Stimulated activated effector memory CD8-positive, alpha-beta T cell treated with anti-CD3 and anti-CD28 coated beads, Interleukin-12 subunit alpha, Interleukin-12 subunit beta, amount 100 ng/mL, for 72 hours (primary cell): ENCODE measurements around the gene ZNF654.
"Not testable (repeated sequence)": the region's sequence is repeated elsewhere in the genome, so short reads cannot be mapped to it uniquely, and the experiment has no call there.

Source experiments
- ATAC-seq: fragments of 150-1000 bp; cut with Tn5 transposase; 2 replicates; pipeline ENCODE4 v1.10.0; 2021
- DNase-seq, 2 donors: peaks; one replicate each; pipeline ENCODE4 v3.0.0; 2021 to 2022; ENCODE audit warnings: low spot score in 2 of 2
- H3K27ac Mint-ChIP-seq: one replicate; pipeline ENCODE4 v1.8.0; 2022; ENCODE audit warnings: mild to moderate bottlenecking, mixed read lengths
- H3K36me3 Mint-ChIP-seq: one replicate; pipeline ENCODE4 v1.8.0; 2022; ENCODE audit warnings: mild to moderate bottlenecking, mixed read lengths
- H3K4me1 Mint-ChIP-seq: one replicate; pipeline ENCODE4 v1.8.0; 2022; ENCODE audit warnings: mixed read lengths
- H3K4me3 Mint-ChIP-seq: one replicate; pipeline ENCODE4 v1.8.0; 2022; ENCODE audit warnings: mild to moderate bottlenecking, mixed read lengths
- H3K9me3 Mint-ChIP-seq: one replicate; pipeline ENCODE4 v1.8.0; 2022; ENCODE audit warnings: mixed read lengths

The ZNF654 gene

DNA sequence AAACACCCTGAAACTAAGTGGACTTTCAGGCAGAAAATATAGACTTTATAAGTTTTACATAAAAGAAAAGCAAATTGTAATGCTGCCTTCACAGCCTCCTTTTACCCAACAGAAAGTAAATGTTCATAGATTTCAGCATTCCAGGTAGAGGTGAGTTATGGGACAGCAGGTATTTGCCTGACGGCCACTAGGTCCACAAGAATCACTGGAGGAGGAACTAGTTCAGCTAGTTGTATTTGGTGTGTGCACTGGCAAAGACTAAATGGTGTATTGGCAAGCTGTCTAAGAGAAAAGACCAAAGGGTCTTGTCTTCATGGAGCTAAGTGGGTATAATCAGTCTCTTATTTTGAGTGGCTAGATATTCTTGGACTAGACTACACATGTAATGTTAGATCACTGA, 34.2 kb downstream of the ZNF654 start:
- H3K27ac Mint-ChIP-seq, result no peak overlapping the region
- peaks cover 6% of the 10 kb centered on the region for H3K9me3 Mint-ChIP-seq
- no peak overlapping the region for H3K4me3 Mint-ChIP-seq
- peaks cover 52% of the 10 kb centered on the region for H3K36me3 Mint-ChIP-seq
- DNase-seq, result no peak
- H3K4me1 Mint-ChIP-seq, result peaks cover 25% of the 10 kb centered on the region
- no peak for ATAC-seq

DNA sequence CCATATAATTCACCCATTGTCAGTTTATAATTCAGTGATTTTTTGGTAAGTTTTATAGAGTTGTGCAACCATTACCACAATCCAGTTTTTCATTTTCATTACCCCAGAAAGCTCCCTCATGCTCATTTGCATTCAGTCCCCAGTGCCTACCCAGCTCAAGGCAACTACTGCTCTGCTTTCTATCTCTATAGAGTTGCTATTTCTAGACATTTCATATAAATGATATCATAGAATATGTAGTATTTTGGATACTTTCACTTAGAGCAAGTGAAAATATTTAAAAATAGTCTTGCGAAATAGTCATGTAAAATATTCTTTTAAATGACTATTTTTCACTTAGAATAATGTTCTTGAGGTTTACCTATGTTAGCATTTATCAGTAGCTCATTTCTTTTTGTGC, 42.1 kb downstream of the ZNF654 start:
- DNase-seq, result no peak
- Mint-ChIP-seq H3K4me3 (no peak overlapping the region), H3K4me1 (peaks cover 20% of the 10 kb centered on the region), H3K9me3 (peaks cover 10% of the 10 kb centered on the region), H3K36me3 (peaks cover 39% of the 10 kb centered on the region), H3K27ac (no peak overlapping the region)
- ATAC-seq, result no peak

- Mint-ChIP-seq H3K27ac (no peak overlapping the region), H3K4me3 (no peak overlapping the region), H3K4me1 (peaks cover 18% of the 10 kb centered on the region), H3K9me3 (peaks cover 4% of the 10 kb centered on the region), H3K36me3 (peaks cover 29% of the 10 kb centered on the region)
- ATAC-seq, result no peak
- DNase-seq, result no peak
Observed at GRCh38 chr3:88105325-88105724, 46.3 kb downstream of the ZNF654 start.

- H3K36me3 Mint-ChIP-seq, result peaks cover 53% of the 10 kb centered on the region
- no peak overlapping the region for H3K27ac Mint-ChIP-seq
- ATAC-seq (no peak), DNase-seq (no peak)
- peaks cover 26% of the 10 kb centered on the region for H3K4me1 Mint-ChIP-seq
- no peaks in the 10 kb centered on the region for H3K9me3 Mint-ChIP-seq
- no peak overlapping the region for H3K4me3 Mint-ChIP-seq
Observed at GRCh38 chr3:88112289-88112688, 53.2 kb downstream of the ZNF654 start.

DNA sequence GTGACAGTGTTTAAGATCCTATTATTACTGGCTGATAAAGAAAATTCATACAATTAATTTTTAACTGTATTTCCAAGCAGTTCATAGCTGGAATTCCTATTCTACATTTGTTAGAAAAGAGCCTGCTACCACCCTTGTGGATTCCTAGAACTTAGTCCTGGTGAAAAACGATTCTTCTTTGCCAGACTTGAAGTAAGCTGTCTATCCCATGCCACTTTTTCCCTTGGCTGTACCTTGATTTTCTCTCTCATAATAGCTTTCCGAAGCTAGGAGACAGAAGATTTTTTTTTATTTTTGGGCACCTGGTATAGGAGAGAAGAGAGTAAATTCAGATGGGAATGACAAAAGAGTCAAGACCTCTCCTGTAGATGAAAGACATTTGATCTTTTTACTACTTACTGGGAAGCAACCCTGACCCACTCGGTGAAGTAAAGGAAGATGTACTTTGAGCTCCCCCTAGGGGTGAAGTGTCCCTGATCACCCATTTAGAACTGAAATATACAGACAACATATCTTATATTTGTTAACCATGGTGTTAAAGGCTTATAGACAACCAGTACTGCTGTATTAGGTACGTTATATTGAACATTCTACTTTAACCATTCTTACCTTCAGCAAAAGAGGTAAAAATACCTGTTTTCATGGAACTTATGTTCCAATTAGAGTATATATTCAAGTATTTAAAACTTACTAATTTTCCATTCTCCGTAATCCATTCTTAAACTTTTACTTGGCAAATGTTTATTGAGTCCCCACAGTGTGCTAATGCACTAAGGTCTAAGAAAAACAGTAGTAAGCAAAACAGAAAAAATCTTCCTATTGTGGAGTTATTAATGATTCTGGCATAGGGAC, 54.5 kb downstream of the ZNF654 start:
- Mint-ChIP-seq H3K4me1 (peaks cover 30% of the 10 kb centered on the region), H3K27ac (no peak overlapping the region), H3K36me3 (peaks cover 58% of the 10 kb centered on the region), H3K9me3 (no peaks in the 10 kb centered on the region), H3K4me3 (no peak overlapping the region)
- ATAC-seq (peak; percentile 79), DNase-seq (peak; percentile 36 to 68)

DNA sequence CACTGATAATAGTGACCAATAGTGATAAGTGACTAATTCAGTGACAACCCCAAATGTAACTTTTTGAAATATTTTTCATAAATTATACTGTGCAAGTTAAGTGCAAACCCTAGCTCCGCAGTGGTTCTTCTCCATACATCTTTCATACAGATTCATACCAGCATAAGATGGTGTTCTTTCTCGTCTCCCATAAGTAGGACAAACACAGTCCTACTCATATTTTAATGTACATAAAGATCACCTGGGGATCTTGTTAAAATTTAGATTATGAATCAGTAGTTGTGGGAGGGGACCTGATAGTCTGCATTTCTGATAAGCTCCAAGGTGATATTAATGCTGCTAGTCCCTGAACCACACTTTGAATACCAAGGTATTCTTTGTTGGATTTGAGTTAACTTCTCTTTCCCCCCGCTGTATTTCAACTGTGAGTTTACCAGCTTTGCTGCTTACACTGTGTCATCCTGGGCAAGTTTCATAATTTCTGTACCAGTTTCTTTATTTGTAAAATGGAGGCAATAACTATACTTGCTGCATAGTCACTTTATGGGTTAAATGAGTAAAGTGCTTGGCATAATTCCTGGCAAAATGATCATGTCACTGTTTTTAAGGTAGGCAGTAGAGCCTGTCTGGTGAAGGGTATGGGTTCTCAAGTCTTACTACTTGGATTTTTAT, 56.0 kb downstream of the ZNF654 start:
- Mint-ChIP-seq H3K27ac (peak overlapping the region; percentile 79), H3K4me1 (peaks cover 24% of the 10 kb centered on the region), H3K4me3 (no peak overlapping the region), H3K9me3 (no peaks in the 10 kb centered on the region), H3K36me3 (peaks cover 59% of the 10 kb centered on the region)
- peak; percentile 96 for ATAC-seq
- no peak for DNase-seq

DNA sequence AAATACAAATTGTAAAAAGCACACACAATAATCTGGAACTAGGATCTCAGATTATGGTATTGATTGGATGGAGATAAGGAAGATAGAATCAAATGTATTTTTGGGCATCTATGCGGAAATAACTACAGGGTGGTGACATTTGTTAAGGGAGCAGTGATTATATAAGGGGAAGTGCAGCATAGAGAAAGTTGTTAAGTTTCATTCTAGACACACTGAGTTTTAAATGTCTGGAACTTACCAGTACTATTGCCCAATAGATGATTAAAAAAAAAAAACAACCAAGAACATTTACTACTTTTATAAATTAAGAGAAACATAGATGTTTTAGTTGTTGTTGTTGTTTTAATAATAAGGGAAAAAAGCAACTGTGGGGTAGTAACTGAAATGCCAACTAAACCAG, 58.6 kb downstream of the ZNF654 start:
- H3K9me3 Mint-ChIP-seq, result no peaks in the 10 kb centered on the region
- H3K27ac Mint-ChIP-seq, result no peak overlapping the region
- peaks cover 58% of the 10 kb centered on the region for H3K36me3 Mint-ChIP-seq
- H3K4me3 Mint-ChIP-seq, result no peak overlapping the region
- ATAC-seq (no peak), DNase-seq (no peak)
- H3K4me1 Mint-ChIP-seq, result peaks cover 37% of the 10 kb centered on the region

DNA sequence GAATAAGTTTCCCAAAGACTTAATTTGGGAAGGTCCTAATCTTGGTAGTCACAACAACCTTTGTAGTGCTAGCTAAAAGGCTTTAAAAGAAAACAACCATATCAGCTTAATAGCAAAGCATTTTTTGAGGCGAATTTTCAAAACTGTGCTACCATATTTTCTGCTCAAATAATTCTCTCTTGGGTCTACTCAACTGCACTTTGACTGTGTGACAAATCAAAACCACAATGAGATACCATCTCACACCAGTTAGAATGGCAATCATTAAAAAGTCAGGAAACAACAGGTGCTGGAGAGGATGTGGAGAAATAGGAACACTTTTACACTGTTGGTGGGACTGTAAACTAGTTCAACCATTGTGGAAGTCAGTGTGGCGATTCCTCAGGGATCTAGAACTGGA, 59.5 kb downstream of the ZNF654 start:
- H3K9me3 Mint-ChIP-seq, H3K4me3 Mint-ChIP-seq, ATAC-seq, H3K27ac Mint-ChIP-seq, DNase-seq: not testable (repeated sequence)
- H3K4me1 Mint-ChIP-seq, result peaks cover 37% of the 10 kb centered on the region
- peaks cover 49% of the 10 kb centered on the region for H3K36me3 Mint-ChIP-seq

GRCh38 chr3:88123526-88123925, 64.5 kb downstream of the ZNF654 start:
- ATAC-seq, result no peak
- H3K9me3 Mint-ChIP-seq, result no peaks in the 10 kb centered on the region
- H3K4me1 Mint-ChIP-seq, result peaks cover 24% of the 10 kb centered on the region
- peaks cover 23% of the 10 kb centered on the region for H3K36me3 Mint-ChIP-seq
- DNase-seq, result no peak
- H3K27ac Mint-ChIP-seq, result no peak overlapping the region
- no peak overlapping the region for H3K4me3 Mint-ChIP-seq

DNA sequence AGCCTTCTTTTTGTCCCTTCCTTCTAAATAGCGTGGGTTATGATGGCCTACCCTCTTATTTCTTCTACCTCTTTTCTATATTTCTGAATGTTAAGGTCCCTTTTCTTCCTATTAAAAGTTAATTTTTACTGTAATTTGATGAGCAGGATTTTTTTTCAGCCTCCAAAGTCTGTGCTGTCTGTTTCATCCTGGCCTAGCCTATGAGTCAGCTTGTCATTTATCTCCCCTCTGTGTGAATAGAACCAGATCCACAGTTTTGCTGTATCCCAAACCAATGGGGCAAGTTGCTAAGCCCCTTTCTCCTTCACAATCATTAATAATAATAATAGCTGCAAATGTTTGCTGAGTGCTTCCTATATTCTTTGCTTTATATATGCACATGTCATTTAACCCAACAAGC, 72.6 kb downstream of the ZNF654 start:
- Mint-ChIP-seq H3K27ac (no peak overlapping the region), H3K9me3 (no peaks in the 10 kb centered on the region), H3K4me3 (no peak overlapping the region), H3K4me1 (peaks cover 20% of the 10 kb centered on the region), H3K36me3 (peaks cover 75% of the 10 kb centered on the region)
- DNase-seq, result no peak
- ATAC-seq, result no peak

GRCh38 chr3:88132894-88133293, 73.8 kb downstream of the ZNF654 start:
- Mint-ChIP-seq H3K36me3 (peaks cover 77% of the 10 kb centered on the region), H3K4me3 (no peak overlapping the region), H3K27ac (peak overlapping the region; percentile 9), H3K9me3 (no peaks in the 10 kb centered on the region), H3K4me1 (peaks cover 10% of the 10 kb centered on the region)
- no peak for DNase-seq
- ATAC-seq, result no peak

- peak; percentile 51 for ATAC-seq
- DNase-seq, result no peak
- peaks cover 10% of the 10 kb centered on the region for H3K4me1 Mint-ChIP-seq
- no peaks in the 10 kb centered on the region for H3K9me3 Mint-ChIP-seq
- H3K27ac Mint-ChIP-seq, result peak overlapping the region; percentile 9
- H3K4me3 Mint-ChIP-seq, result no peak overlapping the region
- peaks cover 82% of the 10 kb centered on the region for H3K36me3 Mint-ChIP-seq
Observed at GRCh38 chr3:88133711-88134263, 74.7 kb downstream of the ZNF654 start.

DNA sequence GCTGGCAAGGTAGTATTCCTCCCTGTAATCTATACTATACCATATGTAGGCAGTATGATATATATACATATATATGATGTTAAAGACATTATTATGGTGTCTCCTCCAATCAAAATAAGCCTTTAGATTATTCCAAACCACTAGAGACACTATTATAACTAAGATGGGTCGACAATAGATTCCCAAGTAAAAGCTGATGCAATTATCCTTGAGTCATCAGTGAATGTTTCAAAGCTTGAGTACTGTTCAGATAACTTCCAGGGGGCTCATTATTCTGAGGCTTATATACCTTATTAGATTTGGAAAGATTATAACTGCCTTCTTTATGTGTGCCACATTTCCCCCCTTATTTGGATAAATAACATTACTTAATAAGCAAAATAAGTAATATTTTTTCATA, 78.8 kb downstream of the ZNF654 start:
- ATAC-seq (no peak), DNase-seq (no peak)
- Mint-ChIP-seq H3K4me3 (no peak overlapping the region), H3K36me3 (peaks cover 91% of the 10 kb centered on the region), H3K9me3 (no peaks in the 10 kb centered on the region), H3K27ac (no peak overlapping the region), H3K4me1 (peaks cover 16% of the 10 kb centered on the region)

DNA sequence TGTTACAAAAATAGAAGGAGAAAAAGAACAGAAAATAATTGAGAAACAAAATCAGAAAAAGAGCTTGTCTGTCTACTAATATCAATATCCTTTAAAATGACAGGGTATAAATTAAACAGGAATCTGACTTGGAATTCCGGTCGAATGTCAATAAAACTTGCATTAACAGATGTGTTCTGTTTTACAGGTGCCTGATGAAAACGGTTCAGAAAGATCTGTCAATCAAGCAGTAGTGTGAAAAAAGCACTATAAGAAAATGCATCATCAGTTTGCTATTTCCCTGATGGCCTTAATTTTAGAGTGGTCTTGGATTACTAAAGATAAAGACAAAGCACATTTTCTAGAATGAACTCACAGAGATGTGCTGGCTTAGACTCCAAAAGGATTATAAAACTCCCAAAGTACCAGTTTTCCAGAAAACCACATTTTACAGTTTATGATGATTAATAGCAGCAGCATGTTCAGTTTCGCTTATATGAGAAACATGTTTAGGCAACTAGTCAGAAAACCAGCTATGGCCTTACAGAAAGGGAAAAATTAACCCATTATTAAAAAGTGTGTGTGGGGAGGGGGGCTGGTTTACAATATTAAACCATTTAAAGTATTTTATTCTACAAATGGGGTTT, 82.5 kb downstream of the ZNF654 start:
- H3K27ac Mint-ChIP-seq, result no peak overlapping the region
- H3K9me3 Mint-ChIP-seq, result no peaks in the 10 kb centered on the region
- H3K4me3 Mint-ChIP-seq, result peak overlapping the region; percentile 24
- peaks cover 58% of the 10 kb centered on the region for H3K36me3 Mint-ChIP-seq
- ATAC-seq, result no peak
- peaks cover 7% of the 10 kb centered on the region for H3K4me1 Mint-ChIP-seq
- no peak for DNase-seq

GRCh38 chr3:88142094-88142624, 83.1 kb downstream of the ZNF654 start:
- ATAC-seq, result peak; percentile 71
- Mint-ChIP-seq H3K27ac (no peak overlapping the region), H3K4me1 (peaks cover 12% of the 10 kb centered on the region), H3K9me3 (no peaks in the 10 kb centered on the region), H3K4me3 (peak overlapping the region; percentile 24), H3K36me3 (peaks cover 52% of the 10 kb centered on the region)
- DNase-seq, result no peak
